ENCODE data around the gene TTC34.

TTC34 gene

DNA sequence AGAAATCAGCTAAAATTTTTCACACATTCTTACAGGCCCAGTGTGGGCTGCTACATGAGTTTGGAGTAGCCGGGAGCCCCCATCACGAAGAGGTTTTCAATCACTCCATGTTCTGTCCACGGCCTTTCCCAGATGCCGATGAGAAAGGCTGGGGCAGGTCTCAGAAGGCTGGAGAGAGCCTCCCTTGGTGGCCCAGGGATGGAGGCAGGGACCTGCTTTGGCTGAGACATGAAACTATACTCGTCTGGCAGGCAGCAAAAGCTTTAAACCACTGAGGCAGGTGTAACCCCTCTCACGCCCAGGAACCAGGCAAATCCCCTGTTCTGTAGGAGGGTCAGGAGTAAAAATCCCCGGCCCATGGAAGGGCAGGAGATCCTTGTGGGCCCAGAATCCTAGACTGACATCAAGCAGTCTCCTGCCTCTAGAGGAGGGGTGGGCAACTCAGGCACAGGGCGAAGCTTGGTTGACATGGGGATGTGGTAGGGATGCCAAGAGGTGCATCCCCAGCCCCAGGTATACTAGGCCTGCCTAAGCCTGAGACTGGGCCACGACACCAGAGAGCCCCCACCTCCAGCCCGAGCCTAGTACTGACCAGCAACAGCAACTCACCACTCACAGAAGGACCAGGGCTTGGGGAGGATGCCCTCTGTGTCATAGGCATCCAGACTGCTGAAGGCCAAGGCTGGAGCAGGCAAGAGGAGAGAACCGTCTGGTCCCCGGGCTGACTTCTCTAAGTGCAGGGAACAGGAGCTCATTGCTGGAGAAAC, 177.7 kb downstream of the TTC34 start:
- no peak for DNase-seq

- peak; percentile 63 for DNase-seq
These were observed 183.5 kb downstream of the TTC34 start for GRCh38 chr1:2617971-2618470.

DNA sequence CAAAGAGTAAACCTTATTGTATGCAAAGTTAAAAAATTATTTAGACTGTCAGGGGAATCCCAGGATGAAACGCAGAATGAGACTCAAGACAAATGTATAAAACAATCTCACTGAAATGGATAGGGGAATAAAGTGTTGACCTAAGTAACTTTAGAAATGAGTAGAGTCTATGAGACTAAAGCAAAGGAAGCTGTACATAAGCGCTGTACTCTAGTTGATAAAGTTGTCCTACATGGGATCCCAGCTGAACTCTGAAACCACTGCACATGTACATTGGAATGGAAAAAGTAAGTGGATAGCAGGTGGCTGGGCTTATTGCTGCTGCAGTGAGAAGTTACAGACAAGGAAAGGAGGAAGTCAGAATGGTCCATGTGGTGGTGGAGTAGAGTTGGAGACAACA, 187.3 kb downstream of the TTC34 start:
- DNase-seq = no peak

GRCh38 chr1:2612591-2613365, 188.7 kb downstream of the TTC34 start:
- no peak for DNase-seq

DNA sequence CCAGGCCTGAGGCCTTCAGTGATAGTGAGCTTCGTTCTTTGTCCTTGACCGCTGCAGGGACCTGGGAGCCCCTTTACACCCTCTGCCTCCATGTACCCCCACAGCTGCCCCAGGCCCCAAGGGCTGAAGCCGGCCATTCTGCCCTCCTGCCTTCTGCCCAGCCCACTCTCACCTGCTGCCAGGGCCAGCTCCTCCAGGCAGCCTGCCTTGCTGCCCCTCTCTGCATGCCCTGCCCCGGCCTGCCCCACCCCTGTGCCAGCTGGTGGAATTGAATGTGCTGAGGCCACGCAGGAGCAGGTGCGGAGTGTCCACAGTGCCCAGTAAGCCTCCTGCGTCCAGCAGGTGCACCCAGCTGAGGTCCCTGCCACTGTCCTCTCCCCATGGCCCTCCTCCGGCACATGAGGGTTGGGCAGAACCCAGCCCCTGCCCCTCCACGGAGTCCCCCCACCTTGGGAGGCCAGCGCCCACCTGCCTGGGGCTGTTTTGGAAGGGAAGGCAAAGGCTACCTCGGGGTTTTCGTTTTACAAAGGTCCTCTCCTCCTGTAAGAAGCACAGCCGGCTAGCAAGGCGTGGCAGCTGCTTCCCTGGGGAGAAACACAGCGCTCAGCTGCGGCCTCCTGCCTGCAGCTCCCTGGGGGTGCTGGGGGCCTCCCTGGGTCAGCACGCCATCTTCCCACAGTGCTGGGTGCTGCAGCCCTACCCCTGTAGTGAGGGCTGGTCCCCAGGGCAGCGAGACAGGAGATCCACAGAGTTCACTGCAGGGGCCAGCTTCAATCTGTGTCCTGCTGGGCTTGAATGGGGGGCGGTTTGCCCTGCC, 189.7 kb downstream of the TTC34 start:
- peak; percentile 82 for DNase-seq

DNA sequence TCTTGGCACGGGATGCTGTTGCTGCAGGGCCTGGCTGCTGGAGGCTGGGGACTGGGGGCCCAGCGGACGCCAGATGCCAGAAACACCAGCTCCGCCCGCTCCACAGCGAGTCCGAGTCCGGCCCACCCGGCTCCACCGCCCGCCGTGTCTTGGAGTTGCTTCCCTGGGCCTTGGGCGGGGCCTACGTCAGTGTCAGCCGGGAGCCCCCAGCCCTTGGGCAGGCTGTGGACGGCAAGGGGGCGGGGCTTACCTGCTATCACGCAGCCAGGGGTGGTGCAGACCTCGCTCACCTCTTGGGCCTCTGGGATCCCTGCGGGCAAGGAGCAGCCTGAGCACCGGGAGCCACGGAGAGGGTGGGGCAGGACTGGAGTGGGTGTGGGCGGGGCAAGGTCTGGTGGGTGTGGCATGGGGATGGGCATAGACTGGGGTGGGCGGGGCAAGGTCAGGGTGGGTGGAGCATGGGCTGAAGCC, 190.4 kb downstream of the TTC34 start:
- DNase-seq = peak; percentile 88

GRCh38 chr1:2610036-2610959, 191.2 kb downstream of the TTC34 start:
- peak; percentile 65 for DNase-seq

- no peak for DNase-seq
These were observed 192.0 kb downstream of the TTC34 start for GRCh38 chr1:2609319-2610035.

GRCh38 chr1:2607641-2608091, 193.8 kb downstream of the TTC34 start:
- no peak for DNase-seq

DNA sequence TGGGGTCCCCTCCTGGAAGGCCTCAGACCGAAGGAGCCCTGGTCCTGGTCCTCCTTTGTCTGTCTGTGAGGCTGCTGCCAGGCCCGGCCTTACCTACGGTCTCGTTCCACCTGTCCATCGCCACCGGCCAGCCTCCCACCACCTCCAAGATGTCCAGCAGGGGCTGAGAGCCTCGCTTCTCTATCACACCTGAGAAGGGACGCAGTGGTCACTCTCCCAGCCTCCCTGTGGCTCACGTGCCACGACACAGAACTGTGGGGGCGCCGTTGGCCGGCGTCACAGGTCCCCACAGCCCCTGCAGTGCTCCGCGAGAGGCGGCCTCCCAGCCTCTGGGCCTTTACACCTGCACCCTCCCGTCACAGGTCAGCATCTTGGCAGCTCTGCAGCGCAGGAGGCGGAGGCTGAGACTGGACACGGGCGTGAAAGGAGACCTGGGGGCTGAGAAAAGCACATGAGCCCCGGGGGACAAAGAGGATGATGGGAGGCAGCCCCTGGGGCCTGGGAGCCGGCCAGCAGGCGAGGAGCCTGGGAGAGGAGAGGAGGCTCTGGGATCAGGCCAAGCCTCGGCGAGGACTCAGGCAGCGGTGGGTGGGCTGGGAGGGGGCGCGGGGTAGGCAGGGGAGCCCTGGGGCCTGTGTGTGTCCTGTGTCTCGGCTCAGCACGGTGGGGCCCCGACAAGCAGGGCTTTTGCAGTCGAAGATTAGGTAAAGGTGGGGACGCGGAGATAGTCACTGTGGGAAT, 194.4 kb downstream of the TTC34 start:
- DNase-seq = no peak

DNA sequence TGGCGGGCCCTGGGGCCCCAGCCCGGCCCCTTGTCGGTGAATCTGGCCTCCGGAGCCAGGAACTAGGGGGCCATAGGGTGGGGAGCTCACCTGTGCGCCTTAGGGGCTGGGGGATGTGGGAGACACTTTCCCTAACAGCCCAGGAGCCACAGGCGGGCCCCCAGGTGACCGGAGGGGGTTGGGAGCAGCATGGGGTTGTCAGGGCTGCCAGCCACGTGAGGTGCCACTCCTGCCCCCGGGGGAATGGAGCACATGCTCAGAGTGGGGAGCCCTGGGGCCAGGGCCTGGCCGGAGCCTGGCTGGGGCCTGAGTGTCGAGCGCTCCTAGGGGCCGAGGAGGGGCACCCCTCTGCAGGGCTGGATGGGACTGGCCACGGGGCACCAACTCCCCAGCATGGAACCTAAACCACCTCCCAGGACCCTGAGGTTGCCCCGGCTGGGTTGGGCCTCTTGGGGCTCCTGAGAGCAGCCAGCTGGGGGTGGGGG, 195.1 kb downstream of the TTC34 start:
- no peak for DNase-seq

GRCh38 chr1:2605509-2606395, 195.7 kb downstream of the TTC34 start:
- DNase-seq = no peak

DNA sequence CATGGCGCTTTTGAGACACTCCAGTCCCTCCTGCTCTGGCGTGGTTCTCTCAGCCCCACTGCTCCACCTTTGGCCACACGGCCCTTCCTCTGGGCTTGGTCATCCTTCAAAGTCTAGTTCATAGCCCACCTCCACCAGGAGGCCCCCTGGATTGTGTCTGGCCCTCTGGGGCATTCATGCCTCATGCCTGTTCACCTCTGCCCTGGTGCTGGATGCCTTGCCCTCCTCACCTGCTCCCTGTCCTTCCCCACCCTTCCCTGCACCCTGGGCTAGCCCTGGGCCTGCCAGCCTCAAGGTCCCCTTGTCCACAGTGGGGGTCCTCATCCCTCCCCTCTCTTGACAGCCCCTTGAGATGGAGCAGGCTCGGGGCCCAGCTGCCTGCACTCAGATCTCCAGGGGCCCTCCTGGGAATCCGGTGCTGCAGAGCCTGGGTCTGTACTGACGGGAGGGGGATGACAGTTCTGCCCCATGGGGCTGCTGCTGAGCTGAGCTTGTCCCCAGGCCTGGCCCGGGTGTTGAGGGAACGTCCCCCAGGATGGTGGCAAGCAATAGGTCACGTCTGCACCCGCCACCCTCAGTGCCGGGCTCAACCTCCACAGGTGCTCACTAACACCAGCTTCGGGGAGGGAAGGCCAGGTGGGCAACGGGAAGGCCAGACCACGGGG, 196.5 kb downstream of the TTC34 start:
- DNase-seq = no peak

DNA sequence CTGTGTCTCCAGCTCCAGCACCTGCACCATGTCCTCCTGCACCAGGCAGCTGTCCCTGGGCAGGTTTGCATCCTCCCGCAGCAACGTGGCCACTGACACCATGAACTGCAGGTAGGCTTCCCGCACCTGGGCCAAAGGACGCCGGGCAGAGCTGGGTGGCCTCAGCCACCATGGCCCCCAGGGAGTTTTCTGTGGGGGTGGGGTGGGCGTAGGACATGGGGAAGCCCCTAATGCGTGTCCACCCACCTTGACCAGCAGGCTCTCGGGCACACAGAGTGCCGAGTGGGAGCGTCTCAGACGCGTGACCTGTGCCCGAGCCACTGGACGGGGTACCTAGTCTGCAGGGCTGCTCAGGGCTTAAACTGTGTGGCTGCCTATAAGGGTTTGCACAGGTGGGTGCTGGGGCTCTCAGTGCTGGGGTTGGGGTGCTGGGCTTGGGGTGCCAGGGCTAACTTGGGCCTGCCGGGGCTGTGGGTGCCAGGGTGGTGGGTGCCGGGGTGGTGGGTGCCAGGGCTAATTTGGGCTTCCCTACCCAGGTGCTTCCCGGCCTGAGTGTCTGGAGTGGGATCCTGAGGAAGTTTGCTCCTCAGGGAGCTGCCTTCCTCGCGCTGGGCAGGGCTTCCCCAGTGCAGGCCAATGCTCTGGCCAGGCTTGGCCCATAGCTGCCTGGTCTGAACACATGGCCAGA, 197.2 kb downstream of the TTC34 start:
- DNase-seq = no peak

DNA sequence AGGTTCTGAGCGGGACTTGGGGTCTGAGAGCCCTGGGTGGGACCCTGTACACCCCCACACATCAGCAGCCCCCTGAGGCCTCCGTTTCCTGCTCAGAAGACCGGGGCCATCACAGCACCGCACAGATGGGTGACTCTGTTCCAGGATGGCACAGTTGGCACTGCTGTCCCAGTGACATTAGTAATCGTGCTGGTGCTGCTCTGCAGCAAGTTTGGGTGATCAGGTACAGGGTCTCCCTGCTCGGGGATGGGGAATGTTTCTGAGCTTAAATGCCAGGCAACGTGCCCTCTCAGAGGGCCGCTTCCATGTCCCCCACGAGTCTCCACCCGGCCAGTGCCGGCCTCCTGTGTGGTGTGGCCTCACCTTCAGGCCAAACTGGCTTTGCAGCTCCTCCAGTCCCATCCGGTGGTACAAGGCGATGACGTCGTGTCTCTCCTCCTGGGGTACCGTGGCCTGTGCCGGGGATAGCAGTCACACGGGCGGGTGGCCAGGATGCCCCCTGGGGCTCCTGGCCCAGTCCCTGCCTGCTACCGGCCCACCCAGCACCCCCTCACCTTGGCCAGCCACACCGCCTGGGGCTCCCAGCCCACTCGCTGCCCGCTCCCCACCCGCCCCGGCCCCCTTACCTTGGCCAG, 197.9 kb downstream of the TTC34 start:
- no peak for DNase-seq

- no peak for DNase-seq
These were observed 198.5 kb downstream of the TTC34 start for GRCh38 chr1:2602866-2603520.

GRCh38 chr1:2602311-2602835, 199.1 kb downstream of the TTC34 start:
- DNase-seq = no peak
